HG03060 (cell line): ENCODE measurements around the gene BTBD9.

Experiments
- ATAC-seq: cut with Tn5 transposase; IDR thresholded peaks from one replicate; pipeline ENCODE4 v1.9.1; 2021; ENCODE audit warnings: low read depth, moderate number of reproducible peaks; ENCODE audit not compliant: unreplicated experiment

The BTBD9 gene

DNA sequence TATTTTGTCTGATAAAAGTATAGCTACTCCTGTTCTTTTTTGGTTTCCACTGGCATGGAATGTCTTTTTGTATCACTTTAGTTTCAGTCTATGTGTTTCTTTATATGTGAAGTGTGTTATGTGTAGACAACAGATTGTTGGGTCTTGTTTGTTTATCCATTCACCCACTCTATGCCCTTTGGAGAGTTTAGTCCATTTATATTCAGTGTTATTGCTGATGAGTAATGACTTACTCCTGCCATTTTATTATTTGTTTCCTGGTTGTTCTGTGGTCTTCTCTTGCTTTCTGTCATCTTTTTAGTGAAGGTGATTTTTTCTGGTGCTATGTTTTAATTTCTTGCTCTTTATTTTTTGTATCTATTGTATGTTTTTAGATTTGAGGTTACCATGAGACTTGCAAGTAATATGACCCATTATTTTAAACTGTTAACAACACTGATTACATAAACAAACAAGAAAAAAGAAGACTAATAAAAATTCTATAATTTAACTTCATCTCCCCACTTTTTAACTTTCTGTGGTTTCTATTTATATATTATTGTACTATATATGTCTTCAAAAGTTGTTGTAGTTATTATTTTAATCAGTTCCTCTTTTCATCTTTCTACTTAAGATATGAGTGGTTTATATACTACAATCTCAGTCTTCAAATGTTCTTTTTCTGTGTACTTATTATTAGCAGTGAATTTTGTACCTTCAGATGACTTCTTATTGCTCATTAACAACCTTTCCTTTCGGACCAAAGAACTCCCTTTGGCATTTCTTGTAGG is 323.4 kb downstream of the BTBD9 start:
- ATAC-seq = no peak

DNA sequence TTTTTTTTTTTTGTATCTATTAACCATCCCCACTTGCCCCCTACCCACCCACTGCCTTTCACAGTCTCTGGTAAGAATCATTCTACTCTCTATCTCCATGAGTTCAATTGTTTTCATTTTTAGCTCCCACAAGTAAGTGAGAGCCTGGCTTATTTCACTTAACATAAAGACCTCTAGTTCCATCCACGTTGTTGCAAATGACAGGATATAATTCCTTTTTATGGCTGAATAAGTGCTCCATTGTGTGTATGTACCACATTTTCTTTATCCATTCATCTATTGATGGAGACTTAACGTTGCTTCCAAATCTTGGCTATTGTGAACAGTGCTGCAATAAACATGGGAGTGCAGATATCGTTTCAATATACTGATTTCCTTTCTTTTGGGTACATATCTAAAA is 328.5 kb downstream of the BTBD9 start:
- no peak for ATAC-seq

DNA sequence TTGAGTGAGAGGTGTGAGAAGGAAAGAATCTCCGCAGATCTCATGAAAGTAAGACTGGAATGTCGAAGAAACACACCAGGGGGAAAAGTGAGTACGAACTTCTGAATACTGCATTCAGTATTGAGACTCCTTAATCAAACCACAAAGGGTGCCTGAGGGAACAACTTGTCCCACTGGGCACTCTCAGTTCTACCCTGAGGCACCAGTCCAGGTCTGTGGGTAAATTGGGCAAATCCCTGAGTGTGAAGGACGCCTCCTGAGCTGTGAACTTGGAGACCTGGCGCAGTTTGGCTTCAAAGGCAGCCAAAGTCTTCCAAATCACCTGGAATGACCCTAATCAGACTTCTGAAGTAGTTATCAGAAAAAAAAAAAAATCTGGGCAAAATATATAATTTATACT is 329.7 kb downstream of the BTBD9 start:
- ATAC-seq = no peak

DNA sequence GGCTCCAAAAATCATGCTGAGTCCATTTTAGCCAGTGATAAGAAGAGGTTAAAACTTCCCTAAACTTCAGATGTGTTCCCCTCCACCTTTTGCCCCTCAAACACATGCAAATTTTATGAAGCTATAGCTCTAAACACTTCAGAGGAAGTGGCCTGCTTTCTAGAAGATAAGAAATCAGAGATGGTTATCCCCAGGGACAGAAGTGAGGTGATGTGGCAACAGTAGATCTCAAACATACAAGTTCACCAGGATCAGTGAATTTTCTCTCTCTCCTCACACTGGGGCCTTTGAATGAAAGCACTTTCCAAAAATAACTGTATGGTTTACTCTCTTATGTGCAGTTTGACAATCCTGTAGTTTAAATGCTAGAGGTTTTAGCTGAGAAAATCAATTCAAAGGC is 332.0 kb downstream of the BTBD9 start:
- ATAC-seq = peak; percentile 58

DNA sequence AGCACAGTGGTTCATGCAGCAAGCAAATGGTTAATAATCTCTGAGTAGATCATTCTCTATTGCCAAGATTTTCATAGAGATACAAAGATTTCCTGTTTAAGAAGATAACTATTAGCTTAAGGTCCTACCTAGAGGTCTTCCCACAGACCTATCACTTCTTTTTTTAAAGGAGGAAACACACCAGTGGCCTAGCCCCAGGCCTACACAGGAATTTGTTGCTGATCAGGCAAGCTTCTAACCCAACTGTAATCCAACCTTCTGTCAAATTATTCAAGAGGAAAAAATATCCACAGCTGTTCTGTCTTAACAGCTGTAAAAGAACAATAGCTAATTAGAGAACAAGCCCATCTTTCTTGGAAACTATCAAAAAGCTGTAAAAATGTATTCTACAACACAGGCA is 332.8 kb downstream of the BTBD9 start:
- no peak for ATAC-seq

DNA sequence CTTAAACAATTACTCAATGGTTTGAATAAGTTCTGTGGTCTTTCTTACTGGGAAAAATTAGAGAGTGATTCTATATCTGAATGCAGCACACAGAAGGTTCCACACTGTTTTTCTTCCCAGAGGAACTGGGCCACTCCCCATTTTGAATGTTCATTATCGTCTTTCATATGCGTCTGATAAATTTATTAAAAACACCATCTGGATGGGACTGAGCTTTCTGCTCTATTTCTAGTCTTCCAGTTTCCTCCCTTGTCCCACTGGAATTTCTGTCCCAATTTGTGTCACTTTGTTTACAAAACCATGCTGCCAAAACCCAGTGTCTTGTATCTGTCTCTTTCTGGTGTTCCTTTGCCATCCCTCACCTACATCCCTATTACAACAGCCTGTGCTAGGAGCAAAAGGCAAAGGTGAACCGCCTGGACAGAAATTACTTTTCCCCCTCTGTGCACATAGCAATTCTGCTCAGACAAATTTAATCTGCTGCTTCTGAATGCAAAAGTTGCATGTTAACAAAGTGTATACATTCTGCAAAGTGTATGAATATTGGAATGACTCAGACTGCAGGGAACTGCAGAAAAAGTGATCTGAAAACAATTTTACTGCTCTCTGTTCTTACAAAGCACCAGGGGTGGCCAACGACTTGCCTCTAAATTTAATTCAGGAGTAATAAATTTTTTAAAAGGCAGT is 333.6 kb downstream of the BTBD9 start:
- ATAC-seq = no peak

GRCh38 chr6:38302838-38303237 is 336.9 kb downstream of the BTBD9 start:
- no peak for ATAC-seq

GRCh38 chr6:38302081-38302480 is 337.6 kb downstream of the BTBD9 start:
- ATAC-seq = no peak

DNA sequence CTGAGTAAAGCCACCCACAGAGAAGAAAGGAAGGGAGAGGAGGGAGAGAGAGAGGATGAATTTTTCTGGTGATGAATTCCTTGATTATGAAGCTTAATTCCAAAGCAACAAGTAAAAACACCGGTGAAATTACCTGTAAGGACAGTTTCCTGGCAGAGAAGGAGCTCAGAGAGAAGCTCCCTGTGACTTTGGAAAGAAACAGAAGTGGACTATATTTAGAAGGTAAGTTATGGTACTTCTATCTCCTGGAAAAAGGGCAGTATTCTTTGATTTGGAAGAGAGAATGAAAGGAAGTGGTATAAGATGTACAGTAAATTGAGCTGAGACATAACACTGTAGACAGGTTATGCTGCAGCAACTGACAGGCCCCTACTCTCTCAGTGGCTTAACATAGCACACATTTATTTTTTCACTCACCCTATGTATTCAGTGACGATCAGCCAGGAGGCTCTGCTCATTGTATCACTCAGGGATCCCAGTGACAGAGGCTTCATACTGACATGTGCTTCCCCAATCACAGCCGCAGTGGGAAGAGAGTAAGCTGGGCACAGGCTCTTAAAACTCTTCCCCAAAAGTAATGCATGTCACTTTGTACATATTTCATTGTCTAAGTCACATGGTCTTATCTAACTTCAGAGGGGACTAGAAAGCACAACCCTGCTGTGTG is 349.5 kb downstream of the BTBD9 start:
- no peak for ATAC-seq

- ATAC-seq = no peak
Measured at GRCh38 chr6:38287487-38287886, 352.2 kb downstream of the BTBD9 start.

DNA sequence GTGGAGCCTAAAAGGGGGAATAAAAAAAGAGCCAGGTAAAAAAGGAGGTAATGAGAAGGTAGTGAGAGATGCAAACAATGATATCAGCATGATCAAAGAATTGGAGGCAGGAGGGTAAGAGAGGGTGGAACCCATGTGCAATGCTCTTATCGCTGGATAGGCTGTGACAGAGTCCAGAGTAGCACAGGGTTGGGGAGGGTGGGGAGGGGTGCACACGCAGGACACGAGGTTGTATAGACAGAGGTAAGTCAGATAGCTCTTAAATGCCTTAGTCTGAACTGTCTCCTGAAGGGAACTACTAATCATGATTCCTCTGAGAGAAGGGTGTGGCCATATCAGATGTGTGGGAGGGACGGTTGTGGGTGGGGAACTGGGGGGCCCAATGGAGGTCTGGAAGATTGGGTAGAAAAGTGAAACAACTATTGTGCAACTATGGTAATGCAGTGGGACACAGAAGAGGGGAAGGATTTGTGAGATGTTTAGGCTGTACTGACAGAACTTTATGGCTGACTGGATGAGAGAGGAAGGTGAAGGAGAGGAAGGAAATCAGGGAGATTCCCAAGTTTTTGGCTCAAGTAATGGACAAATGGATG is 354.8 kb downstream of the BTBD9 start:
- no peak for ATAC-seq

DNA sequence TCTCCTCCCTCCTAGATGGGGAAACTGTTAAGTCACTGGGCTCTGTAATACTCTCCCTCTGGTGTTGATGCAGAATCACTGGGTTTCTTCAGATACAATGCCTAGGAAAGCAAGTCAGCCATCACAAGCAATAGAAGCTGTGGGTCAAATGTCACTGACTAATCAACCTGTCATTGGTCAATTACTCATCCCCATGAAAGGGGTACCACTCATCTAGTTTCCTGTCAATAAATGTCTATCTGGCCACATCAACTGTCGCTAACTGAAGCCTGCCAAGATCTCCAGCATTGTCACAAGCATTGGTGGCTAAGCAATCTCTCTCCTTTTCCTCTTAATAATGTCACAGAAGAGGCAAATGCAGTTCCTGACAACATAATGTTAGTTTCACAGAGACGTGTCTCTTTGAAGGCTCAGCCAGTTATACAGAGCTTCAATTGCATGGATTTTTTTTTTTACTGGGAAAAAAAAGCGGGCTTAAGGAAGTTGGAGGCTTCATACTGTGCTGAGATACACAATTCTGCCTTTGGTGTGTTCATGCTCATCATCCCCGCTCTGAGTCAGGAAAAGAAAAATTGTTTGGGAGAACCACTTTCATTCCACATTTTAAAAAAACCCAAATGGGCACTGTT is 355.9 kb downstream of the BTBD9 start:
- ATAC-seq = no peak

GRCh38 chr6:38282911-38283310 is 356.8 kb downstream of the BTBD9 start:
- no peak for ATAC-seq

- no peak for ATAC-seq
Measured at GRCh38 chr6:38281126-38281525, 358.6 kb downstream of the BTBD9 start.

DNA sequence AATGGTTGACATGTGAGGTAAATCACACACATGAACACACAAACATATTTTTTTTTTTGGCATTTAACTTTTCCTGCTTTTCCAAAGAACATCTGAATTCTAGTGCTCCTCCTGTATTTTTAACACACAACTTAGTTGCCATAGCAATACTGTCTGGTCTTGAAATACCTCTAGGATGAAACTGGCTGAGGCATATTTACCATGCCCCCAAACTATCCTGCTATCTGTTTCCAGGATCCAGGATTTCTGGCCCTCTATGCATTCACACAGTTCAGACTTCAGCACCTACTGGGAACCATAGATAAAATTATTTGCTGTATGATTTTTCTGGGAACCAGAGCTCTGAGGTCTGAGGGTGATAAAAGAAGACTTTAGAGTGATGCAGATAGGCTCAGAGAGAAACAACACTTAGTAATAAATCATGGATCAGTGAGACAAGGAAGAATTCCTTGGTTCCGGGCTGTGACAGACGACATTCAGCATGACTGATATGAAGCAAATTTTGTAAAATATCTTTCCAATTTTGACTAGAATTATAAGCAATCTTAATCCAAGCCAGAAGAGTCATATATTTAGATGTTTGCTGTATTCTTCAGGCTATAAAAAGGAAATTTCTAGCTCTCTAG is 359.7 kb downstream of the BTBD9 start:
- no peak for ATAC-seq

DNA sequence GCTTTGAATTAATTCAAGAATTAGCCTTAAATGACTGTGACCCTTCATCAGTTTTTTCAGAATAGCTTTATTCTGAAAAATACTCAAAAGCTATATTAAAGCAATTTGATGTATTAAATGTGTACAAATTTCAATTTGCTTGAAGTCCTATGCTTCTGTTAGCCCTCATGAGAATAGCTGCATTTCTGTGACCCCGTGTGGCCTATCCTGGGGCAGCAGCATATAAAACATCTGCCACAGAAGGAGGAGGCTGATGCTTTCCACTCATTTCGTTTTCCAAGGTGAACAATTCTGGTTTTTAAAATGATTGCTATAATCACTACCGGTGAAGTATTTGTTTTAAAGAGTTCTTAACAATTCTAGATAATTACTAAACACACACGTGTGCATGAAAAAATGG is 360.3 kb downstream of the BTBD9 start:
- ATAC-seq = no peak

GRCh38 chr6:38273325-38273724 is 366.4 kb downstream of the BTBD9 start:
- ATAC-seq = no peak

DNA sequence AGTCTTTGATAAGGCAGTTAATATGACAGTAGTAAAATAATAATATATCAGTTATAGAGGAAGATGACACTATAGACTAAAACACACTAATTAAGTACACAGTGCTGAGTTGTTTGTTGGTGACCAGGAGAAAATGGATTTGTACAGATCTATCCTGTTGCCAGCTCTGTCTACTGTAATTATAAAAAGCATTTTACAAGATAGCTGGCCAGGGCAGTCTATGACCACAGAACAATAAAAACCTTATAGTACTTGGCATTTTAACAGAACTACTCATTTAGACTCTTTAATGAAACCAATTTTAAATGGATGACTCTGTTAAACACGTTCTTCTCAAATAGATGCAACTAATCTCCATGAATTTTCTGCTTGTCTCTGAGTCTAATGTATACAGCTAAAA is 367.5 kb downstream of the BTBD9 start:
- ATAC-seq = no peak

- ATAC-seq = no peak
Measured at GRCh38 chr6:38271081-38271480, 368.6 kb downstream of the BTBD9 start.

DNA sequence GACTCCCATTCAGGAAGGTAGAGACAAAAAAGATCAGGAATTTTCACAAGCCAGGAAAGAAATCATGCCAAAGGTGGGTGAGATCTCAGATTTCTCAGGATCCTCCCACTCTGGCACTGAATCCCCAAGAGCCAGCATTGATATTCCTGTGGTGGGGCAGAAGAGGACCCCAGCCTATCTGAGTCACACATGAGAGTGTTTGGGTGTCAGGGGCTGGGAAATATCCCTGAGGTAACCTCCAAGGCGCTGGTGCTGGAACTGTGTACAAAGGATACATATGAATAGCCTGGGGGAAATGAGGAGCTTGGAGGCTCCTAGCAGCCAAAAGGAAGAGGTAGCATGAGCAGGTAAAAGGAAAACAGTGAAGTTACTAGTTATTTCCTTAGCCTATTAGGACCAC is 369.4 kb downstream of the BTBD9 start:
- ATAC-seq = no peak
